ENCODE results near the gene TEDC2. TPM values are rescaled to one million over a fixed set of nuclear protein-coding genes. Genes with fewer than 3 reads are reported as not detected.
A peak's percentile ranks its signal among the peaks of the same experiment; 100 is the strongest.

Gene TEDC2
- polyA plus RNA-seq, 6 donors from 2014 or later: 0.16 to 1.7 (median 0.58) TPM; not detected in 2

GRCh38 chr16:2500430-2500917 lies 40.6 kb downstream of the TEDC2 start:
- Mint-ChIP-seq H3K4me3 (no peak overlapping the region), H3K4me1 (peaks cover 3 to 11% (median 5%) of the 10 kb centered on the region in 3 donors), H3K36me3 (no peaks in the 10 kb centered on the region)

GRCh38 chr16:2500918-2501750 lies 41.2 kb downstream of the TEDC2 start:
- H3K4me1 Mint-ChIP-seq: peaks cover 4 to 16% (median 9%) of the 10 kb centered on the region in 3 donors

More at GRCh38 chr16:2500430-2500917, 40.6 kb downstream of the TEDC2 start:
- Mint-ChIP-seq H3K27ac (no peak overlapping the region), H3K9me3 (no peaks in the 10 kb centered on the region), H3K27me3 (no peaks in the 10 kb centered on the region)
- no peak for DNase-seq
- ATAC-seq (ENCODE audit: low read depth in 2 of 2): no peak

GRCh38 chr16:2501946-2502895 lies 42.3 kb downstream of the TEDC2 start:
- H3K9me3 Mint-ChIP-seq: no peaks in the 10 kb centered on the region
- H3K27me3 Mint-ChIP-seq: no peaks in the 10 kb centered on the region
- H3K36me3 Mint-ChIP-seq: no peaks in the 10 kb centered on the region
- H3K4me1 Mint-ChIP-seq: peaks cover 9 to 23% (median 19%) of the 10 kb centered on the region in 3 donors
- peak overlapping the region in 1 of 6 donors; percentile 94 for H3K27ac Mint-ChIP-seq
- no peak overlapping the region for H3K4me3 Mint-ChIP-seq
- DNase-seq (no peak), ATAC-seq (ENCODE audit: low read depth in 2 of 2) (no peak)

More at GRCh38 chr16:2500918-2501750, 41.2 kb downstream of the TEDC2 start:
- DNase-seq (peak; percentile 78), ATAC-seq (ENCODE audit: low read depth in 2 of 2) (peak; percentile 95 to 97)
- no peaks in the 10 kb centered on the region for H3K27me3 Mint-ChIP-seq
- H3K9me3 Mint-ChIP-seq: no peaks in the 10 kb centered on the region
- no peak overlapping the region for H3K4me3 Mint-ChIP-seq
- H3K36me3 Mint-ChIP-seq: no peaks in the 10 kb centered on the region
- peak overlapping the region in 1 of 6 donors; percentile 52 for H3K27ac Mint-ChIP-seq

- Mint-ChIP-seq H3K9me3 (no peaks in the 10 kb centered on the region), H3K27ac (peak overlapping the region in 4 of 6 donors; percentile 54 to 97 (median 91)), H3K27me3 (no peaks in the 10 kb centered on the region), H3K36me3 (no peaks in the 10 kb centered on the region), H3K4me1 (peaks cover 33 to 56% (median 51%) of the 10 kb centered on the region in 3 donors), H3K4me3 (peak overlapping the region in 4 of 8 donors; percentile 5 to 37 (median 14))
- no peak for DNase-seq
- no peak for ATAC-seq (ENCODE audit: low read depth in 2 of 2)
These were observed 45.8 kb downstream of the TEDC2 start for GRCh38 chr16:2505695-2506094.

DNA sequence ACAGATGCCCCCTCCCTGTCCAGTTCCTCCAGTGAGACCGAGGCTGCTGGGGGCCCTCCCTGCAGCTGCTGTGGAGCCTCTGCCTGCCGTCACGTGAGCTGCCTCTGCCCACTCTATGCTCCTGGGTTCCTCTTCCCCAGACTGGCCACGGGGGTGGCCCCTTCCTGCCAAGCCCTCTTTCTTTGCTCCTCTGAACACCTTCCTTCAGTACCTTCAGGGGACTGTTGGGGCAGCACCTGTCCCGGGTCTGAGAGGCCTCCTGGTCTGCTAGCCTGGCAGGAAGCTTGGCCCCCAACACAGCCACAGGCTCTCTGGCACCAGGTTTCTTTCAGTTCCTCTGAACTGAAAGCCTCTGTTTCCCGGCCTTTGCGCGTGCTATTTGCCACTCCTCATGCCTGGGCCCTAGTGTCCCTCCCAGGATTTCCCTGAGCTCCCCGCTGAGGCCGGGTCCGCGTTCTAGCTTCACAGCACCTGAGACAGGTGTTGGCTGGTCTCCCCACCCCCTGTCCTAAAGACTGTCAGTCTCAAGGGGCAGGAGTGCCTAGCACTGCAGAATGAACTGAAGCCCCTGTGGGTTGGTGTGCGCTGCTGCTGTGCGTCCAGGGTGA lies 47.2 kb downstream of the TEDC2 start:
- Mint-ChIP-seq H3K9me3 (no peaks in the 10 kb centered on the region), H3K4me3 (peak overlapping the region; percentile 2 to 88 (median 75)), H3K27me3 (no peaks in the 10 kb centered on the region), H3K4me1 (peaks cover 45 to 65% (median 61%) of the 10 kb centered on the region in 3 donors), H3K36me3 (no peaks in the 10 kb centered on the region), H3K27ac (peak overlapping the region; percentile 86 to 99 (median 97))
- DNase-seq: peak; percentile 84
- ATAC-seq (ENCODE audit: low read depth in 2 of 2): peak; percentile 88 to 90

GRCh38 chr16:2507665-2508064 lies 47.8 kb downstream of the TEDC2 start:
- peak in 1 of 2 donors; percentile 2 for ATAC-seq (ENCODE audit: low read depth in 2 of 2)
- Mint-ChIP-seq H3K27ac (peak overlapping the region; percentile 41 to 99 (median 97)), H3K4me1 (peaks cover 50 to 70% (median 66%) of the 10 kb centered on the region in 3 donors), H3K27me3 (no peaks in the 10 kb centered on the region), H3K9me3 (no peaks in the 10 kb centered on the region), H3K36me3 (no peaks in the 10 kb centered on the region), H3K4me3 (peak overlapping the region in 7 of 8 donors; percentile 2 to 90 (median 77))
- DNase-seq: no peak

DNA sequence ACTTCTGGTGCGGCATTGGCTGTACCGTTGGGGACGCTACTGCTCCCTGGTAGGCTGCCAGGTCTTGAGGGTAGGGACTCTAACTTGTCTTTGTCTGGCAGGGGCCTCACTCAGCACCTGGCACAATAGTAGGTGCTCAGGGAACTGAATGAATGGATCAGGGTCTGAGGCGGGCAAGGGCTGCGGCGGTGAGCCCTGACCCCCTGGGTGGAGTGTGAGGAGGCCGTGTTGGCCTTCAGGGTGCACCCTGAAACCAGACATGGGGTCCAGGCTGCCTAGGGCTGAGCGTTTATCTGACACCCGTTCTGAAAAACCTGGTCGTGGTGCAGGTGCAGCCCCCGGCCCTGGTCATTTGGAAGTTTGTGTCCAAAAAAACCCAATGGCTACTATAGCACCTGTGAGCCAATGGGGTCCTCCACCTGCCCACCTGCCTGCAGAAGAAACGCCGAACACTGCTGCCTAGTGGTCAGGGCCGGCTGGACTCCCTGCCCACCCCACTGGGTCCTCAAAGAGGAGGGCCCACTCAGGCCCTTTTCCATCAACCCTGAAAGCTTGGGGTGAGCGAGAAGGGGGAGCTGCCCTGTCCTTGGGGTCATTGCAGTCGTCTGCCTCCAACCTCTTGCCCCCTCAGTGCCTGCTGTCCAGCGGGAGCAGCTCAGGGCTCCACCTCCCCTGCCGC lies 49.0 kb downstream of the TEDC2 start:
- no peaks in the 10 kb centered on the region for H3K36me3 Mint-ChIP-seq
- no peak for DNase-seq
- H3K4me3 Mint-ChIP-seq: peak overlapping the region in 7 of 8 donors; percentile 12 to 90 (median 82)
- ATAC-seq (ENCODE audit: low read depth in 2 of 2): no peak
- peak overlapping the region; percentile 97 to 100 (median 99) for H3K27ac Mint-ChIP-seq
- no peaks in the 10 kb centered on the region for H3K9me3 Mint-ChIP-seq
- peaks cover 54 to 79% (median 74%) of the 10 kb centered on the region in 3 donors for H3K4me1 Mint-ChIP-seq
- no peaks in the 10 kb centered on the region for H3K27me3 Mint-ChIP-seq

DNA sequence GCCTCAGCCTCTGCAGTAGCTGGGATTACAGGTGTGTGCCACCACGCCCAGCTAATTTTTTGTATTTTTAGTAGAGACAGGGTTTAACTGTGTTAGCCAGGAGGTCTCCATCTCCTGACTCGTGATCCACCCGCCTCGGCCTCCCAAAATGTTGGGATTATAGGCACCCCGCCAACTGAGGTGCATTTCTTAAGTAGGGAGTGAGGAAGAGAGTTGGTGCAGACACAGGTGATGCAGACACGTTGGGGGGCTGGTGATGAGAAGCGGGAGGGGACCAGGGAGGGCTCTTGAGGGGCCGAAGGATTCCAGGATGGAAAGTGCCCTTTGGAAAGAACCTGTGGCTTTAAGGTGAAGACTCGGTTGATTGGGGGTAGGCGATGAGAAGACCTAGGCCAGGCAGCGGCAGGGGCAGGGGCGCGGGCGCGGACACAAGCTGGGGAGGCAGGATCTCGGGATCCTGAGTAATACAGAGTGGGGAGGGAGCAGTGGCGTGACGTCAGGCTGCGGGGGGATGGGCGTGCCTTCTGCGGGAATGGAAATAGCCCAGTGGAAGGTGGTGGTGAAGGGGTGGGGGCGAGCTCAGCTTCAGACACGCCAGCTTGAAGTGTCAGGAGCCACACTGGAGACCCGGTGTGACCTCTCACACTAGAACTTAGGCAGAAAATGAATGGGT lies 51.4 kb downstream of the TEDC2 start:
- H3K36me3 Mint-ChIP-seq: peaks cover 0 to 3% of the 10 kb centered on the region in 2 donors
- H3K4me1 Mint-ChIP-seq: peaks cover 61 to 87% (median 87%) of the 10 kb centered on the region in 3 donors
- ATAC-seq (ENCODE audit: low read depth in 2 of 2) (no peak), DNase-seq (no peak)
- H3K4me3 Mint-ChIP-seq: peak overlapping the region in 5 of 8 donors; percentile 42 to 90 (median 64)
- H3K27me3 Mint-ChIP-seq: no peaks in the 10 kb centered on the region
- no peaks in the 10 kb centered on the region for H3K9me3 Mint-ChIP-seq
- peak overlapping the region in 5 of 6 donors; percentile 85 to 100 (median 99) for H3K27ac Mint-ChIP-seq

- DNase-seq (no peak), ATAC-seq (ENCODE audit: low read depth in 2 of 2) (no peak)
- Mint-ChIP-seq H3K27me3 (no peaks in the 10 kb centered on the region), H3K27ac (peak overlapping the region; percentile 92 to 100 (median 98)), H3K4me3 (peak overlapping the region; percentile 81 to 94 (median 90)), H3K4me1 (peaks cover 66 to 90% (median 87%) of the 10 kb centered on the region in 3 donors), H3K9me3 (no peaks in the 10 kb centered on the region), H3K36me3 (peaks cover 0 to 9% of the 10 kb centered on the region in 2 donors)
These were observed 52.3 kb downstream of the TEDC2 start for GRCh38 chr16:2511996-2512734.

DNA sequence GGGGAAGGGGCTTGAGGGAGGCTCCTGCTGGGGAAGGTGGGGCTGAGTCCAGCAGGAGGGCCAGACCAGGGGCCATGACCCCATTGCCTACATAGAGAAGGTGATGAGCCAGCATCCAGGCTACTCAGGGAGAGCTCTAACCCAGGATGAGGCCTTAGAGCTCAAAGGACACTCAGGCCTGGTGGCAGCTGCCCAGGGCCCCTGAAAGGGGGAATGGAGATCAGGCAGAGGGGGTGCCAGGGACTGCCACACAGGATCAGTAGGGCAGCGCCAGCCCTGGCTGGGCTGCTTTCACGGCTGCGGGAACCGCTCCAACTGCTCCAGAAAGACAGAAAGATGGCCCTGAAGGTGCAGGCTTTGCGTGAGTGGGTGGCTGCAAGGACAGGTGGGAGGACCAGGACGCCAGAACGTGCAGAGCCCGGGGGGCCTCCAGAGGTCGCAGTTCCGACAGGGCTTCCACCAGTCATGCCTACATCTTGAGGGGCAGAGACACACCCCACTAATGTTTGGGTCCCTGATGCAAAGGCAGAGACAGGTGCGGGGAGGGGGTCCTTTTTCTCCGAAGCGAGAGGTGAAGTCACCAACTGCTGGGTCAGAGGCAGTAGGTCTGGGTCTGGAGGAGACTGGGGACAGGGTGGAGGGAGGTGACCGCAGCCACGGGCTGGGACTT lies 53.0 kb downstream of the TEDC2 start:
- ATAC-seq (ENCODE audit: low read depth in 2 of 2) (peak in 1 of 2 donors; percentile 2), DNase-seq (no peak)
- Mint-ChIP-seq H3K9me3 (no peaks in the 10 kb centered on the region), H3K36me3 (peaks cover 0 to 9% of the 10 kb centered on the region in 2 donors), H3K4me3 (peak overlapping the region; percentile 81 to 94 (median 91)), H3K27ac (peak overlapping the region; percentile 96 to 100 (median 98)), H3K4me1 (peaks cover 66 to 90% (median 87%) of the 10 kb centered on the region in 3 donors), H3K27me3 (no peaks in the 10 kb centered on the region)

Measured in naive B cell (primary cell).